ENCODE measurements around the gene AS3MT.
"Not testable (repeated sequence)": the region's sequence is repeated elsewhere in the genome, so short reads cannot be mapped to it uniquely, and the experiment has no call there.

AS3MT gene

GRCh38 chr10:102855731-102856436, 13.4 kb upstream of the AS3MT start:
- not testable (repeated sequence) for DNase-seq (ENCODE audit: low read depth in 1 of 2, low spot score in 1 of 2)

- DNase-seq (ENCODE audit: low read depth in 1 of 2, low spot score in 1 of 2), result no peak
Observed at GRCh38 chr10:102856758-102857424, 12.4 kb upstream of the AS3MT start.

GRCh38 chr10:102859911-102860310, 9.4 kb upstream of the AS3MT start:
- DNase-seq (ENCODE audit: low read depth in 1 of 2, low spot score in 1 of 2), result no peak

GRCh38 chr10:102863660-102864059, 5.6 kb upstream of the AS3MT start:
- DNase-seq (ENCODE audit: low read depth in 1 of 2, low spot score in 1 of 2), result no peak

- DNase-seq (ENCODE audit: low read depth in 1 of 2, low spot score in 1 of 2), result no peak
Observed at GRCh38 chr10:102865620-102866019, 3.6 kb upstream of the AS3MT start.

- no peak for DNase-seq (ENCODE audit: low read depth in 1 of 2, low spot score in 1 of 2)
Observed at GRCh38 chr10:102868911-102869257, 386 bp upstream of the AS3MT start.

GRCh38 chr10:102870221-102870620, 951 bp downstream of the AS3MT start:
- no peak for DNase-seq (ENCODE audit: low read depth in 1 of 2, low spot score in 1 of 2)

GRCh38 chr10:102872163-102872562, 2.9 kb downstream of the AS3MT start:
- no peak for DNase-seq (ENCODE audit: low read depth in 1 of 2, low spot score in 1 of 2)

GRCh38 chr10:102876747-102877153, 7.5 kb downstream of the AS3MT start:
- no peak for DNase-seq (ENCODE audit: low read depth in 1 of 2, low spot score in 1 of 2)

- no peak for DNase-seq (ENCODE audit: low read depth in 1 of 2, low spot score in 1 of 2)
Observed at GRCh38 chr10:102878629-102879028, 9.4 kb downstream of the AS3MT start.

- no peak for DNase-seq (ENCODE audit: low read depth in 1 of 2, low spot score in 1 of 2)
Observed at GRCh38 chr10:102880256-102880655, 11.0 kb downstream of the AS3MT start.

- DNase-seq (ENCODE audit: low read depth in 1 of 2, low spot score in 1 of 2), result no peak
Observed at GRCh38 chr10:102888048-102888447, 18.8 kb downstream of the AS3MT start.

- no peak for DNase-seq (ENCODE audit: low read depth in 1 of 2, low spot score in 1 of 2)
Observed at GRCh38 chr10:102894466-102895213, 25.4 kb downstream of the AS3MT start.

GRCh38 chr10:102900006-102900405, 30.7 kb downstream of the AS3MT start:
- DNase-seq (ENCODE audit: low read depth in 1 of 2, low spot score in 1 of 2), result no peak

- DNase-seq (ENCODE audit: low read depth in 1 of 2, low spot score in 1 of 2), result no peak
Observed at GRCh38 chr10:102904346-102904745, 35.1 kb downstream of the AS3MT start.

GRCh38 chr10:102906507-102906906, 37.2 kb downstream of the AS3MT start:
- DNase-seq (ENCODE audit: low read depth in 1 of 2, low spot score in 1 of 2), result no peak

GRCh38 chr10:102914781-102915180, 45.5 kb downstream of the AS3MT start:
- no peak for DNase-seq (ENCODE audit: low read depth in 1 of 2, low spot score in 1 of 2)

GRCh38 chr10:102916173-102916572, 46.9 kb downstream of the AS3MT start:
- DNase-seq (ENCODE audit: low read depth in 1 of 2, low spot score in 1 of 2), result no peak

GRCh38 chr10:102917314-102917961, 48.2 kb downstream of the AS3MT start:
- DNase-seq (ENCODE audit: low read depth in 1 of 2, low spot score in 1 of 2), result peak; percentile 60 to 72

GRCh38 chr10:102917962-102918816, 48.9 kb downstream of the AS3MT start, which contains the start of gene CNNM2:
CNNM2 (plus strand) TSS chr10:102918294; CDS start chr10:102918481, 187 bp downstream.
- peak; percentile 96 to 100 for DNase-seq (ENCODE audit: low read depth in 1 of 2, low spot score in 1 of 2)

GRCh38 chr10:102918817-102919245, 49.6 kb downstream of the AS3MT start:
- DNase-seq (ENCODE audit: low read depth in 1 of 2, low spot score in 1 of 2), result peak in 1 of 2 donors; percentile 24

Data from activated CD4-positive, alpha-beta T cell treated with anti-CD3 and anti-CD28 coated beads, Interleukin-2, amount 50 U/mL, for 24 hours (primary cell).